NCI-H510A treated with DMSO at 0.1 percent for 48 hours (cell line): ENCODE data around the gene SPART.
"Not testable (repeated sequence)": the region's sequence is repeated elsewhere in the genome, so short reads cannot be mapped to it uniquely, and the experiment has no call there.

Experiments used
- DNase-seq: peaks from one replicate; lab custom pipeline; 2025; lab: John Stamatoyannopoulos, UW

Gene SPART

DNA sequence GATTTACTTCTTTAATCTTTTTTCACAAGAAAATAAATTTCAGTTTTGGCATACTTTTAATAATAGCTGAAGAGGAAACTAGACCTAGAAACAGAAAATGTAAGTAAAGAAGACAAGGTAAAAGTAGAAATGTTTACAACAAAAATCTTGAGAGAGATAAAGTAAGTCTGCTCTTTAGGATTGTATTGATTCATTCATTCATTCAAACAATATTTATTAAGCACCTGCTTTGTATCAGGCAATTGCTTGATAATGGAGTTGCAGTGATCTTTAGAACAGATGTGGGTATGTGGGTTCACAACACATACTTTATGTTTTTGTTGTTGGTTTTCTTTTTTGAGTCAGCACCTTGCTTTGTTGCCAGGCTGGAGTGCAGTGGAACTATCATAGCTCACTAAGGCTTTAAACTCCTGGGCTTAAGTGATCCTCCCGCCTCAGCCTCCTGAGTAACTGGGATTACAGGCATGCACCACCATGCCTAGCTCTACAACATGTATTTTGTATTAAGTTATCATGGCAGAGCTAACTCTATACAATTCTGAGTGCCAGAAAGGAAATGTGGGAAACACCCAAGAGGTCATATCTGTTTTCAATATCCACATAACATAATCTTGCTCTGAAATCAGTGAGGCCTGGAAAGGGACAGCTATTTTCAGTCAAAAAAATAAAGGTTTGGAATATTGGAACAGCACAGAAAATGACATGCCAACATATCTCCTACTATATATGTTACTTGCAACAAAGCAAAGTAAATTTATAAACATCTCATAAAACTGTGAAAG, 8.8 kb upstream of the SPART start:
- DNase-seq, result no peak

GRCh38 chr13:36353001-36353400, 6.8 kb upstream of the SPART start:
- no peak for DNase-seq

DNA sequence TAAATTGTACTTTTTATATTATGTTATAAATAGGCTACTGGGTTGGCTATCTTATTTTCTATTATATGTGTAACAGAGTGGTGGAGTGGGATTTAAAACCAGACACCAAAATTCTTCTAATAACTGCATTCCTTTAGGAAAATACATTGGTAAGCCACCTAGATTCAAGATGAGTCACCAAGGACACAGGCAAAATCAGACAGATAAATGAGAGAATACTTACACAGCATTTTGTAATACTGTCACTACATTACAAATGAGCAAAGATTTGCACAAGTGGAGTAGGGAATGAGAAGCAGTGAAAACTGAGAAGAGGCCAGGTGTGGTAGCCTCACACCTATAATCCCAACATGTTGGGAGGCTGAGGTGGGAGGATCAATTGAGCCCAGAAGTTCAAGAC, 6.2 kb upstream of the SPART start:
- no peak for DNase-seq

- no peak for DNase-seq
Observed at GRCh38 chr13:36347531-36348210, 1.5 kb upstream of the SPART start.

- peak; percentile 17 for DNase-seq
Observed at GRCh38 chr13:36345438-36346221, 564 bp downstream of the SPART start.

DNA sequence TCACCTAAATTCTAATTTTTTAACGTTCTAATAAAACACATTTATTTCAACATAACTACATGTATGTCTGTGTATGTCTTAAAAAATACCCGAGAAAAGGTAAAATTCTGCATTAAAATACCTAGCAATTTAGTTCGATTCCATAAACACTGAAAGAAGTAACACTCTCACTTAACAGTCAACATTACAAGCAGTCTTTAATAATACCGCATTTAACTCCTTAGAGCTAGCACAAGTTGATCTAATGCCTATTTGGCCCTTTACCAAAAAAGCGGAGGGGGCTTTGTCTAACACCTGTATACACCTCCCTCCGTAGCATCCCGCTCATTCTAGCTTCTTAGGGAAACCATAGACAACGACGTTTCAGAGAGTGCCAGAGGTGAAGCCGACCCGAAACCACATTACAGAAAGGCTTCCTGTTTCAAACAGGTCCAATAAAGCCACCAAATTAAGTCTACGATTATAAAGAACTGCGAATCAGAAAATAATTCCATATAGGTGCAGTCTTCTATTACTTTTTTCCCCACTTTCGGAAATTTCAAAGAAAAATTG, 1.2 kb downstream of the SPART start:
- DNase-seq, result peak; percentile 26

DNA sequence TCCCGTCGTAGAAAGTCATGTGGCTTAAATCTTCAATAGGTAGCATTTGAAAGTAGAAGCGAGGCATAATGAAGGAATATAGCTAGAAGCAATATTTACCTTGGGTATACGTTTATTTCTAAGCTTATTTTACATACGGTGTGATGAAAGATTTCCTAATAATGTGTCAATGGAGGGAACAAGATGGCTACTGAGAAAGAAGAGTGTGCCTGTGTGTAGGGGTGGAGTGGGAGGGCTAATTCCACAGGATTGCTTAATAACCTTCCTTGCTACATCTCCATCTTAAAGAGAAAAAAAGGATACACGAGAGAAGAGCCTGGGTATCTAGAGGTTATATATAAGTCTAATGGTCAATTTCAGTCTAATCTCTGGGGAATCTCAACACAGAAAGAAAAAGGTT, 2.0 kb downstream of the SPART start:
- no peak for DNase-seq

- DNase-seq, result no peak
Observed at GRCh38 chr13:36343766-36344165, 2.4 kb downstream of the SPART start.

DNA sequence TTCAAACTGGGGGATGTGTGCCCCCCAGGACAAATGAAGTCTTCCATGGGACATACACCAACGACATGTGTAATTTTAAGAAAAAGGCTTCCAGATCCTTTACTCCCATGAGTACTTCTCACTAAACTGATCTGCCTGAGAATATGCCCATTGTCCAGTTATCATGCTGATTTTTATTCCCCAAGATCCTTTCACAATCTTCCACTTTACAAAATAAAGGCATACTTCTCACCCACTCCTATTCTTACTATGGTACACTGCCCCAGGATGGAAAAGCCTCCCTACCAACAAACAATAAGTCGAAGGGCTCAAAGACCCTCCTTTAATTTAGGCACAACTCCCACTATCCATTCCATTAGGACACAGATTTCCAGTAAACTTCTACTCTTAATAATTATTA, 3.5 kb downstream of the SPART start:
- no peak for DNase-seq

DNA sequence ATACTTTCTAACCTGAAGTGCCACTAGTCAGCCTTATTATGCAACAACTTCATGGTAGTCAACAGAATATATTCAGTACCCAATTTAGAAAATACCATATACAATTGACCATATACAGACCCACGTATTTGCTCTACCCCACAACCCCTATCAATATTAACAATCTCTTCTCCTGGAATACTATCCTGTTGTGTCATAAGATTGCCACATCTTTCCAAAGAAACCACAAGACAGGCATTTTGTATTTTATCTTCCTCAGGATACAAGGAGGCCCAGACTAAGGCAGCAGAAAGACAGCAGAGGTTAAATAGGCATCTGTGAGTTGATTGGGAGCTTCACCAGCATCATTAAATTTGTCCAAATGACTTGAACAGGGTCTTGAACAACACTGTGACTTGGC, 4.5 kb downstream of the SPART start:
- DNase-seq, result no peak

DNA sequence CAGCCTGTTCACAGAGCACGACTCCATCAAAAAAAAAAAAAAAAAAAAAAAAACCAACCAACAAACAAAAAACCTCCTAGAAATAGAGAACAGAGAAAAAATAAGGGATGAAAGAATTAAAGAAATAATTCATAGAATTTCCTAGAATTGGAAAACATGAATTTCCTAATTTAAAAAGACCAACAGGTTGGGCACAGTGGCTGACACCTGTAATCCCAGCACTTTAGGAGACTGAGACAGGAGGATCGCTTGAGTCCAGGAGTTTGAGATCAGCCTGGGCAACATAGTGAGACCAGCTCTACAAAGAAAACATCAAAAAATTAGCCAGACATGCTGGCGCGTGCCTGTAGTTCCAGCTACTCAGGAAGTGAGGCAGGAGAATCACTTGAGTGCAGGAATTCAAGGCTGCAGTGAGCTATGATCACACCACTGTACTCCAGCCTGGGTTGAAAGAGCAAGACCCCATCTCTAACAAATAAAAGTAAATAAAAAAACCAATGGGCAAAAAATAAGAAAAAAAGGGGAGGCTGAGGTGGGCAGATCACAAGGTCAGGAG, 6.5 kb downstream of the SPART start:
- DNase-seq, result no peak

DNA sequence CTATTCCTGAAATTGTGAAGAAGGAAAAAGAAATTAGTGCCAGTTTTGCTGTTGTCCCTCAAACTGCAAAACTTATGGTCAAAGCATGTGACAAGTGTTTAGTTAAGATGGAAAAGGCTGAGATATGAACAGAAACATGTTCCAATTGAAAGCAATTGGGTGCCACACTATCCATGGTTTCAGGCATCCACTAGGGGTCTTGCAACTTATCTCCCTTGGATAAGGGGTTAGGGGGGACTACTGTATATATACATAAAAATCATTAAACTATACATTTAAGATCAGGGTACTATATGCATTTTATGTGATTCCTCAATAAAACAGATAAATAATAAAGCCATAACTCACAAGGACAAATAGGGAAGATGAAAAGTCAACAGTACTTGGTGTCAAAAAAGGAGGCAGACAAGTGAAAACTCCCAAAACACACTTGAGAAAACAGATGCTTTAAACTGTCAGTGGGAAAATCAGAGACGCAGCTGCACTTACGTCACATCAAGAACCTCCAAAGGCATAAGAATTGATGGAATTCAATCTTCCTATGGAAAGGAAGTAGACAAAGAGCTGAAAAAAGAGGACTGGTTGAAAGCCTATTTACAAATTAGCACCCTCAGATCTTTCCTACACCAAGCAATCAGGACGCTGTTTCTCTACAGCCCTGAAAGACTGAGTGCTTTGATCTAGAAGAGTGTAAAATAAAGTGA, 8.1 kb downstream of the SPART start:
- no peak for DNase-seq

DNA sequence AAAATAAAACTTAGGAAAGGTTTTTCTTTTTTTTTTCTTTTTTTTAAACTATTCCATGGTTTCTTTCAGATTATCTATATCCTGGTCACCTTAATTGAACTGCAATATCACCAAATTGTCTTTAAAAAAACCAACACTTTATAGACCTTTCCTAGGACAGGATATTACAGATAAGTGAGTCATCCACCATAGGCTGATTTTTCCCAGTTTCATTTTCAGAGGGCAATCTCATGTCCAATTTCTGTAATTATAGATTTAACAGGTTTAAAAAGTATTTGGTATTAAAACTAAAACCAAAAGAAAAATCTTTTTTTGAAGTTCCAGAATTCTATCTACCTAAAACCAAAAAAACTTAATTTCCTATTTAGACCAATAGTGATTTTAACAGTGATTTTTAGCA, 13.2 kb downstream of the SPART start:
- no peak for DNase-seq

DNA sequence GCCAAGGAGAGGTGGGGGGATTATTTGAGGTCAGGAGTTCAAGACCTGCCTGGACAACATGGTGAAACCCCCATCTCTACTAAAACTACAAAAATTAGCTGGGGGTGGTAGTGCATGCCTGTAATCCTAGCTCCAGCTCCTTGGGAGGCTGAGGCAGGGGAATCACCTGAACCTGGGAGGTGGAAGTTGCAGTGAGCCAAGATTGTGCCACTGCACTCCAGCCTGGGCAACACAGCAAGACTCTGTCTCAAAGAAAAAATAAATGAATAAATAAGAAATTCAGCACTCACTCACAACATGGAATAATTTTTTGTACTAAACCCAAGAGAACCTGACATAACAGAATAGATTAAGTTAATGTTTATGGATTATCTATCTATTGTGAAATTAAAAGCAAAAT, 13.9 kb downstream of the SPART start:
- not testable (repeated sequence) for DNase-seq

- no peak for DNase-seq
Observed at GRCh38 chr13:36331280-36331679, 14.9 kb downstream of the SPART start.

DNA sequence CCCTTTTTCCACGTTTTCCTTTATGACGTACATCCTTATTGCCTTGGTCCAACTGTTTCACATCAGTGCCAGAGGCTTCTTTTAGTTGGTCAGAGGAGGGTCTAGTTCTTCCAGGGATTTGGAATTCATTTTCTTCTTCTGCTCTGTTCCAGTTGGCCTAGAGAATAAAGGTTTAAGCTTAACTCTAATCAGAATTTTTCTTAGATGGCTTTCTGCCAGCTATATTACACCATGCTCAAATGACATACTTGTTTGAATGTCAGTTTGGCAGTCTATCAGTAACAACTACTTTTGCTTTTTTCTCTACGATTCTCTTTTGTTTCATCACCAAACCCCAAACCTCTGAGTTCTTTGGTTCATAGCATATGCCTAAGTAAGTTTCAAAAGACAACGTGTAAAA, 16.8 kb downstream of the SPART start:
- DNase-seq, result no peak

- DNase-seq, result no peak
Observed at GRCh38 chr13:36328821-36329220, 17.4 kb downstream of the SPART start.

GRCh38 chr13:36325912-36326311, 20.3 kb downstream of the SPART start:
- no peak for DNase-seq

DNA sequence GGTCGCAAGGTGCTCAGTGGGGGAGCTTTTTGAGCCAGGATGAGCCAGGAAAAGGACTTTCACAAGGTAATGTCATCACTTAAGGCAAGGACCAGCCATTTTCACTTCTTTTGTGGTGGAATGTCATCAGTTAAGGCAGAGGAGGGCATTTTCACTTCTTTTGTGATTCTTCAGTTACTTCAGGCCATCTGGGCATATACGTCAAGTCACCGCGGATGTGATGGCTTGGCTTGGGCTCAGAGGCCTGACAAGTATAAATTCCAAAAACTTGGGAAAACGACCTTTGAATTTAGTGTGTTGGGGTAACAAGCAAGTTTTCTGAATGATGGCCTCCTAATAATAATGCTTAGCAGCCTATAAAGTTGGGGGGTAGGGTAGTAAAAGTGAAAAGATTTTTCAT, 21.3 kb downstream of the SPART start:
- DNase-seq, result not testable (repeated sequence)

GRCh38 chr13:36323951-36324566, 22.1 kb downstream of the SPART start:
- DNase-seq, result no peak

DNA sequence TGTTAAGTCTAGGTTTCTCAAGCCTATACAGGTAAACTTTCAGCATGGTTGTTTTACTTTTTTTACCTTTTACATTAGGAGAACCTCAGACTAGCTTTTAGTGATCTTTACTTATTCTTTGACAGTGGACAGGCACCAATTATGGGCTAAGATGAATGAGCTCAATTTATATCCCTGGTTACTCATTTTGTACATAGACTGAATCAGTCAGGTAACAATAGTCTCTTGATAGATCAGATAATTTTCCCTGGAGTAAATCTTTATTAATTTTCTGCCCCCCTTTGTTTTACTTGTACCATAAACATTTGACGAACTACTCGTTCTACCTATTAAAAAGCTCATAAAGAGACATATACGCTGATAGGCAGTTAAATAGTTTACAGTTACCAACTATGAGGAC, 22.8 kb downstream of the SPART start:
- no peak for DNase-seq
